Adrenal gland (tissue), 12 donors: ENCODE results near the gene TRPV2. TPM values are rescaled to one million over a fixed set of nuclear protein-coding genes. Genes with fewer than 3 reads are reported as not detected.

Experiments used
- DNase-seq, 7 donors: peaks; one replicate each; pipeline ENCODE4 v3.0.0-alpha.2; 2019 to 2020
- H3K27ac ChIP-seq, 5 donors: fragments of 200-600 bp; sonication (generic) in 4 of 5; 1 replicate in 3 of 5; 2 replicates in 2 of 5; pipeline versions ENCODE4 v1.5.1 to v1.8.0; 2016 to 2020; ENCODE audit warnings: mild to moderate bottlenecking in 1 of 5
- H3K27me3 ChIP-seq: fragments of 200-600 bp; 2 replicates; pipeline ENCODE4 v1.8.0; 2021
- H3K36me3 ChIP-seq, 2 donors: fragments of 200-600 bp; replicated peaks in 1 of 2; 1 replicate in 1 of 2; 2 replicates in 1 of 2; pipeline versions ENCODE4 v1.5.1 to v1.8.0; 2018 to 2022
- H3K4me1 ChIP-seq, 2 donors: fragments of 200-600 bp; replicated peaks in 1 of 2; 1 replicate in 1 of 2; 2 replicates in 1 of 2; pipeline versions ENCODE4 v1.5.1 to v1.8.0; 2018 to 2021
- H3K4me3 ChIP-seq, 4 donors: fragments of 200-600 bp; sonication (generic) in 3 of 4; one replicate each; pipeline ENCODE4 v1.5.1; 2016 to 2018
- H3K9me3 ChIP-seq, 3 donors: fragments of 200-600 bp; sonication (generic) in 1 of 3; replicated peaks in 1 of 3; 1 replicate in 2 of 3; 2 replicates in 1 of 3; pipeline versions ENCODE4 v1.5.1 to v1.8.0; 2016 to 2021
- CTCF ChIP-seq, 6 experiments: fragments of 450-650 bp in 4 of 6; fragments of 200-600 bp in 2 of 6; sonication (generic) in 1 of 6; IDR thresholded peaks; 1 replicate in 5 of 6; 2 replicates in 1 of 6; pipeline versions ENCODE4 v1.5.1 to v1.8.0; 2016 to 2021; ENCODE audit warnings: antibody characterized with exemption in 6 of 6, mild to moderate bottlenecking in 2 of 6, moderate library complexity in 1 of 6
- POLR2A ChIP-seq, 2 donors: fragments of 450-650 bp; IDR thresholded peaks; one replicate each; pipeline ENCODE4 v1.6.1; 2017; ENCODE audit warnings: antibody characterized with exemption in 2 of 2, mild to moderate bottlenecking in 2 of 2, moderate library complexity in 1 of 2
- WGBS, 4 donors: extraction: QIAGEN DNeasy Blood & Tissue Kit in 2 of 4; methylation state at CpG; one replicate each; pipeline versions ENCODE4 v1.1.5 to v1.1.7; 2013 to 2017; 5-methylcytosine and 5-hydroxymethylcytosine counted together
- intact Hi-C, 2 donors: fragments of 100-400 bp; cut with DNase I; formaldehyde crosslinking; loops; one replicate each; pipeline versions ENCODE4 v1.14.1 to v1.15.0; 2022 to 2023
- polyA plus RNA-seq, 3 donors: library from polyadenylated mRNA; stranded (reverse); fragments of 200-250 nt in 2 of 3; fragments of 350-450 nt in 1 of 3; fragmentation: Illumina TruSeq in 1 of 3; extraction: RNeasy Lipid Tissue Mini Kit (QIAGEN cat#74804) in 1 of 3; gene quantifications; one replicate each; pipeline ENCODE4 v1.2.3, GENCODE V29; 2013 to 2014
- total RNA-seq, 9 donors: library from RNA; depleted of rRNA in 4 of 9; stranded (reverse); fragments of >200 nt in 4 of 9; fragments of 120-200 nt in 1 of 9; fragmentation: NEBNext Ultra II Directional in 1 of 9; extraction: Animal tissue kit (Norgen Biotek cat#: 25700) in 1 of 9; gene quantifications; one replicate each; pipeline versions ENCODE4 v1.1.0 to v1.2.4, GENCODE V29; 2013 to 2023
- donor health status: healthy with polysubstance abuse.
- donor health status: Bipolar disorder and iron deficiency.
- donor health status: DM: yes; HTN: yes; CAD: no.
- donor health status: DM: no; HTN: no; CAD: no.
- donor health status: DM: no; HTN: no; CAD: no.
- donor health status: DM: yes; HTN: yes; CAD: no.

TRPV2 gene
- total and polyA plus RNA-seq, 12 donors = 23.3 to 110 (median 50.6) TPM

- intact Hi-C loops = no loop called here
- Histone ChIP-seq H3K36me3 (no peaks in the 10 kb centered on the region), H3K9me3 (no peaks in the 10 kb centered on the region), H3K4me3 (no peak overlapping the region), H3K27ac (peak overlapping the region in 2 of 5 donors; percentile 42 to 56), H3K4me1 (peaks cover 21 to 82% of the 10 kb centered on the region in 2 donors), H3K27me3 (no peaks in the 10 kb centered on the region)
- WGBS, 4 donors = 44 to 55% (median 51%) methylated on average over 6 of the region's 6 CpGs
- TF ChIP-seq POLR2A (IDR thresholded peaks at IDR 0.05) (no peak), CTCF (IDR thresholded peaks at IDR 0.05) (no peak)
- DNase-seq = peak in 2 of 7 donors; percentile 58 to 61
These were observed 51.7 kb downstream of the TRPV2 start for GRCh38 chr17:16467044-16467443.

- DNase-seq = no peak
- H3K36me3 ChIP-seq = no peaks in the 10 kb centered on the region
- H3K4me3 ChIP-seq = no peak overlapping the region
- H3K27me3 ChIP-seq = no peaks in the 10 kb centered on the region
- H3K4me1 ChIP-seq = peaks cover 17 to 79% of the 10 kb centered on the region in 2 donors
- intact Hi-C loops = no loop called here
- peak overlapping the region in 2 of 5 donors; percentile 42 to 72 for H3K27ac ChIP-seq
- TF ChIP-seq POLR2A (IDR thresholded peaks at IDR 0.05) (no peak), CTCF (IDR thresholded peaks at IDR 0.05) (no peak)
- 71 to 85% (median 81%) methylated on average over 3 of the region's 3 CpGs for WGBS, 4 donors
- no peaks in the 10 kb centered on the region for H3K9me3 ChIP-seq
These were observed 52.5 kb downstream of the TRPV2 start for GRCh38 chr17:16467886-16468285.

DNA sequence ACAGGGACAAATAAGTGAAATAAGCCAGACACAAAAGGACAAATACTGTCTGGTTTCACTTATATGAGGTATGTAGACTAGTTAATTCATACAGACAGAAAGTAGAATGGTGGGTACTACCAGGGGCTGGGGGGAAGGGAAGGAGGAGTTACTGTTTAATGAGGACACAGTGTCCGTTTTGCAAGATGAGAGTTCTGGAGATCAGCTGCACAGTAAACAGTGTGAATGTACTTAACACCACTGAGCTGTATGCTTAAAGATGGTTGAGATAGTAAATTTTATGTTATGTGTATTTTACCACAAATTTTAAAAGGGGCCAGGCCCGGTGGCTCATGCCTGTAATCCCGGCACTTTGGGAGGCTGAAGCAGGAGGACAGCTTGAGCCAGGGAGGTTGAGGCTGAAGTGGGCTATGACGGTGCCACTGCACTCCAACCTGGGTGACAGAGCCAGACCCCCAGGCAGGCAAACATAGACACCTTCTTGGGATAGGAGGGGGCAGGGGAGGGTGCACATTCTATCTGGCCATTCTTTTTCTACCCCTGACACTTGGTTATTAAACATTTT, 53.1 kb downstream of the TRPV2 start:
- Histone ChIP-seq H3K27ac (peak overlapping the region in 1 of 5 donors; percentile 72), H3K4me3 (no peak overlapping the region), H3K9me3 (no peaks in the 10 kb centered on the region), H3K36me3 (no peaks in the 10 kb centered on the region), H3K4me1 (peaks cover 14 to 79% of the 10 kb centered on the region in 2 donors), H3K27me3 (no peaks in the 10 kb centered on the region)
- TF ChIP-seq POLR2A (IDR thresholded peaks at IDR 0.05) = no peak
- no peak for TF ChIP-seq CTCF (IDR thresholded peaks at IDR 0.05)
- no peak for DNase-seq
- WGBS, 4 donors = 87 to 92% (median 88%) methylated on average over 4 of the region's 4 CpGs
- intact Hi-C loops = no loop called here

DNA sequence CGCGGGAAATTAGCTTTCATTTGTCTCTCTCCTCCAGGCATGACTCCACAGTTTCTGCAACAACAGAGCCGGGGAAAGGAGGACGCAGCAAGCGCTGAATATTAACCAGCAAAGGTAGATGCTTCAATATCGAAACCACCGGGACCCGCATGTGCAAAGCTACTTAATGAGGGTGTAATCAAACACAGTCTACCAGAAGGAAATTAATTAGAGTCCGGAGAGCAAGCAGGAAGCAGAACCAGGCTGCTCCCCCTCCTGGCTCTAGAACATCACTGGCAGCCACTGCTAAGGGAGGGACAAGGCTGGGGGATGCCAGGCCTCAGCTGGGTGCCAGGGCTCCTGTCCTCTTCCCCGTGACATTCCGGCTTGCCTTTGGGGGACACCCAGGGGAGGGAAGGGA, 54.9 kb downstream of the TRPV2 start:
- peak overlapping the region in 2 of 5 donors; percentile 60 to 73 for H3K27ac ChIP-seq
- H3K4me1 ChIP-seq = peaks cover 7 to 71% of the 10 kb centered on the region in 2 donors
- H3K4me3 ChIP-seq = no peak overlapping the region
- TF ChIP-seq CTCF (IDR thresholded peaks at IDR 0.05) = peak in 1 of 6 experiments; percentile 5
- no peak for TF ChIP-seq POLR2A (IDR thresholded peaks at IDR 0.05)
- H3K36me3 ChIP-seq = no peaks in the 10 kb centered on the region
- H3K27me3 ChIP-seq = no peaks in the 10 kb centered on the region
- H3K9me3 ChIP-seq = no peaks in the 10 kb centered on the region
- intact Hi-C loops = no loop called here
- DNase-seq = no peak
- 54 to 68% (median 64%) methylated on average over 11 of the region's 11 CpGs for WGBS, 4 donors
